Endothelial cell (in vitro differentiated cells): Measurements from ENCODE around the gene SCNN1B. TPM values are rescaled to one million over a fixed set of nuclear protein-coding genes. Genes with fewer than 3 reads are reported as not detected.

Experiments
- DNase-seq: peaks from one replicate; pipeline ENCODE4 v3.0.0; 2021; ENCODE audit warnings: low spot score
- H3K27ac Mint-ChIP-seq: one replicate; pipeline ENCODE4 v1.8.0; 2021; ENCODE audit warnings: mixed read lengths, inconsistent platforms; ENCODE audit not compliant: unreplicated experiment
- H3K27me3 Mint-ChIP-seq: one replicate; pipeline ENCODE4 v1.8.0; 2021; ENCODE audit warnings: mild to moderate bottlenecking, moderate library complexity, mixed read lengths, inconsistent platforms; ENCODE audit not compliant: unreplicated experiment
- H3K36me3 Mint-ChIP-seq: one replicate; pipeline ENCODE4 v1.8.0; 2021; ENCODE audit warnings: mild to moderate bottlenecking, low read depth, mixed read lengths, inconsistent platforms; ENCODE audit not compliant: unreplicated experiment
- H3K4me1 Mint-ChIP-seq: one replicate; pipeline ENCODE4 v1.8.0; 2021; ENCODE audit warnings: mild to moderate bottlenecking, mixed read lengths, inconsistent platforms; ENCODE audit not compliant: unreplicated experiment
- H3K4me3 Mint-ChIP-seq: one replicate; pipeline ENCODE4 v1.8.0; 2021; ENCODE audit warnings: mild to moderate bottlenecking, mixed read lengths, inconsistent platforms; ENCODE audit not compliant: unreplicated experiment
- H3K9me3 Mint-ChIP-seq: one replicate; pipeline ENCODE4 v1.8.0; 2021; ENCODE audit warnings: mixed read lengths, inconsistent platforms; ENCODE audit not compliant: unreplicated experiment
- CTCF ChIP-seq: fragments of 200-600 bp; sonication (generic); IDR thresholded peaks from one replicate; pipeline ENCODE4 v1.5.0; 2021; ENCODE audit warnings: antibody characterized with exemption; ENCODE audit not compliant: unreplicated experiment
- total RNA-seq: library from RNA; stranded (reverse); fragmentation: NEBNext Ultra II Directional; extraction: Animal tissue kit (Norgen Biotek cat#: 25700); gene quantifications from one replicate; pipeline ENCODE4 v1.2.1, GENCODE V29; 2021; ENCODE audit not compliant: unreplicated experiment

SCNN1B gene
- total RNA-seq, 1 donor from 2014 or later, result not detected

GRCh38 chr16:23269248-23269953, 32.7 kb upstream of the SCNN1B start:
- Mint-ChIP-seq H3K27me3 (no peaks in the 10 kb centered on the region), H3K27ac (no peak overlapping the region), H3K4me1 (no peaks in the 10 kb centered on the region), H3K36me3 (no peaks in the 10 kb centered on the region), H3K4me3 (no peak overlapping the region), H3K9me3 (no peaks in the 10 kb centered on the region)
- no peak for TF ChIP-seq CTCF
- DNase-seq, result no peak

DNA sequence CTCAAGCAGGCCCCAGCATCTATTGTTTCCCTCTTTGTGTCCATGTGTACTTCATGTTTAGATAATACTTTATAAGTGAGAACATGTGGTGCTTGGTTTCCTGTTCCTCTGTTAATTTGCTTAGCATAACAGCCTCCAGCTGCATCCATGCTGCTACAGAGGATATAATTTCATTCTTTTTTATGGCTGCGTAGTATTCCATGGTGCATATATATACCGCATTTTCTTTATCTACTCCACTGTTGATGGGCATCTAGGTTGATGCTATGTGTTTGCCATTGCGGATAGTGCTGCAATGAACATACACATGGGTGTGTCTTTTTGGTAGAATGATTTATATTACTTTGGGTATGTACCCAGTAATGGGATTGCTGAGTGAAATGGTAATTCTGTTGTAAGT, 31.4 kb upstream of the SCNN1B start:
- Mint-ChIP-seq H3K4me3 (no peak overlapping the region), H3K27me3 (no peaks in the 10 kb centered on the region), H3K4me1 (no peaks in the 10 kb centered on the region), H3K36me3 (no peaks in the 10 kb centered on the region), H3K9me3 (no peaks in the 10 kb centered on the region), H3K27ac (no peak overlapping the region)
- no peak for DNase-seq
- TF ChIP-seq CTCF, result no peak

GRCh38 chr16:23274968-23275367, 27.1 kb upstream of the SCNN1B start:
- no peak for DNase-seq
- Mint-ChIP-seq H3K27me3 (no peaks in the 10 kb centered on the region), H3K36me3 (no peaks in the 10 kb centered on the region), H3K9me3 (no peaks in the 10 kb centered on the region), H3K27ac (no peak overlapping the region), H3K4me1 (peaks cover 2% of the 10 kb centered on the region), H3K4me3 (no peak overlapping the region)
- no peak for TF ChIP-seq CTCF

DNA sequence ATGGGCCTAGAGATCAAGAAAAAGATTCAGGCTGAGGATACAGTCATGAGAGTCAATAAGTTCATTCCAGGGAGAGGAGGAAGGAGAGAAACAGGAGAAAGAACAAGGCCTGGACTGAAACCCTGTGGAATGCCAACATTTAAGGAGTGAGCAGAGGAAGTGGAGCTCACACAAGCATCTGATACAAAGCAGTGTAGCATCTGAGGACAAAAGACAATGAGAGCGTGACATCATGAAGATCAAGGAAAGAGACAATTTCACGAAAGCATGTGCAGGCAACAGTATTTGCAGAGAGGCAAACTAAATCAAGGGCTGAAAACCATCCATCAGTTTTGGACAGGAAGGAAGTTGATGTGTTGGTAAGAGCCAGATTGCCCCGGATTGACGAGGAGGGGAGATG, 25.3 kb upstream of the SCNN1B start:
- no peak for DNase-seq
- Mint-ChIP-seq H3K9me3 (no peaks in the 10 kb centered on the region), H3K27me3 (no peaks in the 10 kb centered on the region), H3K4me1 (peaks cover 2% of the 10 kb centered on the region), H3K36me3 (no peaks in the 10 kb centered on the region), H3K27ac (no peak overlapping the region), H3K4me3 (no peak overlapping the region)
- no peak for TF ChIP-seq CTCF

GRCh38 chr16:23278031-23278430, 24.1 kb upstream of the SCNN1B start:
- Mint-ChIP-seq H3K9me3 (no peaks in the 10 kb centered on the region), H3K4me1 (peaks cover 2% of the 10 kb centered on the region), H3K27ac (no peak overlapping the region), H3K27me3 (no peaks in the 10 kb centered on the region), H3K36me3 (no peaks in the 10 kb centered on the region), H3K4me3 (no peak overlapping the region)
- TF ChIP-seq CTCF, result no peak
- DNase-seq, result no peak
